SK-MEL-5 (cell line): ENCODE measurements around the gene CAMK2D. TPM values are rescaled to one million over a fixed set of nuclear protein-coding genes. Genes with fewer than 3 reads are reported as not detected.

Experiments
- DNase-seq: peaks from one replicate; pipeline ENCODE4 v3.0.0-alpha.2; 2016; ENCODE audit warnings: low read depth, low spot score
- in situ Hi-C: cut with HindIII; loops from 2 replicates; pipeline ENCODE4 v1.10.0; 2016; ENCODE audit warnings: low sequenced_read_pairs, high pct_unique_total_duplicates, low pct_unique_long_range_greater_than_20kb
- total RNA-seq: library from RNA; depleted of rRNA; stranded (reverse); fragments of >200 nt; shearing (Covaris generic); gene quantifications from 2 replicates; pipeline ENCODE4 v1.2.3, GENCODE V29; 2014

CAMK2D gene
- total RNA-seq, 1 experiment from 2014 or later = 19.3 TPM

DNA sequence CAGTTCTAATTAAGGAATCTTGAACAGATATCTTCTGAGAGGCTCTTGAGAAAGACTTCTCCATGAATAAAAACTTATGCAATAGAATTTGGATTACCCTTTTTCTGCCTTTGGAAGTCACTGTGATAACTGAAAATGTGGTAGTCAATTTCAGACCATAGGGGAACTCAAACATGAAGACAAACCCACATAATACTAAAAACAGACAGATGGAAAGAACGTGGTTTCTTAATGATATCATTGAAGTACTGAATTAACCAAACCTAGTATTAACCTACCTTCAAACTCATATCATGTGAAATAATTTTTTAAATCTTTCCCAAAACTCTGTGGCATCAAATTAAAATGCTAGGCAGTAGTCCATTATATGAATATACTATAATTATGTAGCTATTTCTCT, 153.5 kb downstream of the CAMK2D start:
- in situ Hi-C loops = no loop called here
- DNase-seq = no peak

DNA sequence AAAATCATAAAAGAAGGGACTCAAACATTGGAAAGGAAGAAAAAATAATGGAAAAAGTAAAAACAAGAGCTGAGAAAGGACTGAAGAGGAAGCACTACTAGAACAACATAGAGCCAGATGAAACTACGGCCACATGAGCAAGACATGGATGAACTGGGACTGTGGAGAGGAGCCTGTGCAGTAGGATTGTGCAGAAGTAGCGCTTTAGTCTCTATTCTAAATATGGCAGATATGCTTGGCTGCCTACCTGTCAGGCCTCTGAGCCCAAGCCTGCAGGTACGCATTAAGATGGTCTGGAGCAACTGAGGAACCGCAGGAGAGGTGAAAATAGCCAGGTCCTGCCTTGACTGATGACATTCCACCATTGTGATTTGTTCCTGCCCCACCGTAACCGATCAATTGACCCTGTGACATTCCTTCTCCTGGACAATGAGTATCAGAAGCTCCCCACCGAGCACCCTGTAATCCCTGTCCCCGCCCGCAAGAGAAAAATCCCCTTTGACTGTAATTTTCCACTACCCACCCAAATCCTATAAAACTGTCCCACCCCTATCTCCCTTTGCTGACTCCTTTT, 154.3 kb downstream of the CAMK2D start:
- in situ Hi-C loops = no loop called here
- DNase-seq = no peak

GRCh38 chr4:113604955-113605354, 156.6 kb downstream of the CAMK2D start:
- no peak for DNase-seq
- in situ Hi-C loops = no loop called here

DNA sequence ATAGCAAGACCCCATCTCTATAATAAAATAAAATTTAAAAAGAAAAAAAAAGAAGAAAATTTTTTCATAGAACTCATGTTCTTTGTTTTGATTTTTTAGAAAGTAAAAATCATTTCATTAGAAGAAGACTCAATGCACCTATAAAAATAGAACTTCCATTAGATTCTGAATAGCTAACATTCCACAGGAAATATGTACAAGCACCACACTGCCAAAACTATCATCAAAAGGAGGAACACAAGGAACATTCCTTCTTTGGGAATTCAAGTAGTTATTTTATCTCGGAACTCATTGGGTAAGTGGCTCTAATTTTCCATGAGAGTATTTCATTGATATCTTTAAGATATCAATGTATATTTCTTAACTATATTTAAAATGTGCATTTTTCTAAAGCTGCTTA, 157.6 kb downstream of the CAMK2D start:
- no peak for DNase-seq
- in situ Hi-C loops = no loop called here

DNA sequence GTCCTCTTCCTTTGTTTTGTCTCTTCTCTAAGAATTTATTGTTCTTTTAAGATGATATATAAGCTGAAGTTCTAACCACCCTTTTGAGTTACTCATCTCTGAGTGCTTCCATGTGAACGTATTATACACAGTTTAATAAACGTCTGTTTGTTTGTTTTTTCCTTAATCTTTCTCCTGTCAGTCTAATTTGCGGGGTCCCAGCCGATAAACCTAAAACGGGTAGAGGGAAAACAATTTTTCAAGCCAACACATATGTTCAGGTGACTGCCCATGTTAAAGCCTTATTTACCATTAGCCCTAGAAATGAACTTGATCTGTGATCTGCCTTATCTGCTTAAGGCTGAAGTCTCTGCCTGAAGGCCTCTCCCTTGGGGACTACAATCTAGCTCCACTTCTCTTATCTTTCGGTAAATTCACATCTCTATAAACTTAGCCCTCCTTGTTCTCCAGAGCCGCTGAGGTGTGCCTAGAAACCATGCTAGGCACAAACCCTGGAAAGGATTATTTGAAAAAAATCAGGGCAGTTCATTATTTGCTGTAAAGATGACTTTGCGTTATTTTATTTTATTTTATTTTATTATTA, 158.8 kb downstream of the CAMK2D start:
- in situ Hi-C loops = no loop called here
- DNase-seq = no peak

- in situ Hi-C loops = no loop called here
- DNase-seq = no peak
These were observed 159.9 kb downstream of the CAMK2D start for GRCh38 chr4:113601636-113602035.

DNA sequence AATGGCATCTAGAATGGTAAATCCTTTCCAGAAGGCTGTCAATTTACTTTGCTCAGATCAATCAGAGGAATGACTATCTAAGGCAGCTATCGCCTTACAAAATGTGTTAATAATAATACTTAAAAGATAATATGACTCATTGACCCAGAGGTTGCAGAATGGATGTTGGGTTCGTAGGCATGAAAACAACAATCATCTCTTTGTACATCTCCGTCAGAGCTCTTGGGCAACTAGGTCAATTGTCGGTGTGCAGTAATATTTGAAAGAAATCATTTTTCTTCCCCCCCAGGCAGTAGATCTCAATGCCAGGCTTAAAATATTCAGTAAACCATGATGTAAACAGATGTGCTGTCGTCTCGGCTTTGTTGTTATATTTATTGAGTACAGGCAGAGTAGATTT, 165.1 kb downstream of the CAMK2D start:
- peak; percentile 81 for DNase-seq
- in situ Hi-C loops = no loop called here

DNA sequence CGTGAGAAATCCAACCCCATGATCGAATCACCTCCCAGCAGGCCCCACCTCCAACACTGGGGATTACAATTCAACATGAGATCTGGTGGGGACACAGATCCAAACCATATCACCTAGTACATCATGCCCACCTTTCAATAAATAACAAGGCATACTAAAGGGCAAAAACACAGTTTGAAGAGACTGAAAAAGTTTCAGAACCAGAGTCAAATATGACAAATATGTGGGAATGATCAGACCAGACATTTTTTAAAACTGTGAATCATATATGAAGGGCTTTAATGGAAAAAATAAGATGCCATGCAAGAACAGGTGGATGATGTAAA, 167.3 kb downstream of the CAMK2D start:
- in situ Hi-C loops = no loop called here
- DNase-seq = no peak

- DNase-seq = no peak
- in situ Hi-C loops = no loop called here
These were observed 167.9 kb downstream of the CAMK2D start for GRCh38 chr4:113593400-113594230.

DNA sequence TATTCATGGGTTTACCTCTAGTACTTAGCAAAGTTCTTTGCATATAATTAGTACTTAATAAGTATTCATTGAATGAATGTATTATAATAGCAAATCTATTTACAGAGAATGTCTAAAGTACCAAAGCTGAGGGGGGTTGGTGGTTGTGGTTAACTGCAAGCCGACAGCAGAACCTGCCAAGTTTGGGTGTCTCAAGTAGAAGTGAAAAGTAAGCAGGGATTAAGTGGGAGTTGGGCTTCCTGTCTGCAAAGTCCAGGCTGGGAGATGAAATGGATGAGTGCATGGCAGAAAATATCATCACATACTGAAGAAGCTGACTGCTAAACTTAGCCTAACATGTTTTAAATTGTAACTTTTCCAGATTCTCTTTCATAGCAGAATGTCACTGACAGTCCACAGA, 169.6 kb downstream of the CAMK2D start:
- in situ Hi-C loops = no loop called here
- no peak for DNase-seq

- in situ Hi-C loops = no loop called here
- DNase-seq = no peak
These were observed 172.5 kb downstream of the CAMK2D start for GRCh38 chr4:113588895-113589668.

- in situ Hi-C loops = no loop called here
- DNase-seq = peak; percentile 51
These were observed 173.8 kb downstream of the CAMK2D start for GRCh38 chr4:113587640-113588275.

GRCh38 chr4:113587156-113587555, 174.4 kb downstream of the CAMK2D start:
- peak; percentile 47 for DNase-seq
- in situ Hi-C loops = no loop called here

- in situ Hi-C loops = no loop called here
- DNase-seq = no peak
These were observed 175.5 kb downstream of the CAMK2D start for GRCh38 chr4:113586072-113586471.

GRCh38 chr4:113584407-113585150, 177.0 kb downstream of the CAMK2D start:
- no peak for DNase-seq

GRCh38 chr4:113582737-113583136, 178.8 kb downstream of the CAMK2D start:
- in situ Hi-C loops = no loop called here
- no peak for DNase-seq

More at GRCh38 chr4:113584407-113585150, 177.0 kb downstream of the CAMK2D start:
- in situ Hi-C loops = no loop called here

DNA sequence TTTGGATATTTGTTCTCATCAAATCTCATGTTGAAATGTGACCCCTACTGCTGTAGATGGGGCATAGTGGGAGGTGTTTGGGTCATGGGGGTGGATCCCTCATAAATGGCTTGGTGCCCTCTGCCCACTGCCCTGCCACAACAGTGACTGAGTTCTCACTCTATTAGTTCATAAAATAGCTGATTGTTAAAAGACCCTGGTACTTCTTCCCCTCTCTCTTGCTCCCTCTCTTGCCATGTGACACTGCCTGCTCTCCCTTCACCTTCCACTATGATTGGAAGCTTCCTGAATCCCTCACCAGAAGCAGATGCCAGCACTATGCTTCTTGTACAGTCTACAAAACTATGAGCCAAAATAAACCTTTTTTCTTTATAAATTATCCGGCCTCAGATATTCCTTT, 182.2 kb downstream of the CAMK2D start:
- in situ Hi-C loops = no loop called here
- no peak for DNase-seq
